ENCODE measurements around the gene OR4C46.
"Not testable (repeated sequence)": the region's sequence is repeated elsewhere in the genome, so short reads cannot be mapped to it uniquely, and the experiment has no call there.

The OR4C46 gene

DNA sequence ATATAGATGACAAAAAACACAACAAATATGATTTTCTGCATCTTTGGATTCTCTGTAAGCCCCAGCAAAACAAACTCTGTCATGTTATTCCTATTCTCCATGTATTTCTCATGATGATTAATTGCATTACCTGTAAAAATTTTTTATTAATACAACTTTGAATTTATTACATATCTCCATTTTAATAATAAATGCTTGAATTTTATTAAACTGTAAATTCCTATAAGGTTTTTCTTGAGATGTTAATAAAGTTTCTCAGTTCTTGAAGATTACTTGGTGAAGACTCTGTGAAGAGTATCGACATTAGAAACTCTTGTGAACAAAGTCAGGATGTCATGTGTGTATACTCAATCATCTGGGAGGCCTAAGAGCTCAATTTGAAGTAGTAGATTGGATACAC is at the start of gene OR4C46:
Gene OR4C46 (minus strand): TSS at position 101 of the 400 bp plus-strand sequence. CDS start 0 bp downstream, at position 101.
- no peak for DNase-seq

DNA sequence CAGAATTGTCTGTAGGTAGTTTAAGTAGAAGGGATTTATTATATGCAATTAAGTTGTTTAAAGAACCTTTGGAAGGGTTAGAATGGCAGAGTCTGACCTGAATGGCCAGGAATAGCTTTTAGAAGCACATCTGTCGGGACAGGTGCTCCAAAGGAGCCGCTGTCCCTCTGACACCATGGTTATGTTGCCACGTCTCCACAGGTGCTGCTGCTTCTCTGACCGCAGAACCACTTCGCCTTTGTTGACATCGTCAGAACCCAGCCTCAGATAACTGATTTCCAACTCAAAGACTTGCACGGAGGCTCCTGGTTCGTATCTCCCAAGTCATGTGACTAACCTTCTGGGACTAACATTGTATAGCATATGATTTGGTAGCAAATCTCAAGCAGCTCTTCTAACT is 41.8 kb upstream of the OR4C46 start:
- DNase-seq, result not testable (repeated sequence)

DNA sequence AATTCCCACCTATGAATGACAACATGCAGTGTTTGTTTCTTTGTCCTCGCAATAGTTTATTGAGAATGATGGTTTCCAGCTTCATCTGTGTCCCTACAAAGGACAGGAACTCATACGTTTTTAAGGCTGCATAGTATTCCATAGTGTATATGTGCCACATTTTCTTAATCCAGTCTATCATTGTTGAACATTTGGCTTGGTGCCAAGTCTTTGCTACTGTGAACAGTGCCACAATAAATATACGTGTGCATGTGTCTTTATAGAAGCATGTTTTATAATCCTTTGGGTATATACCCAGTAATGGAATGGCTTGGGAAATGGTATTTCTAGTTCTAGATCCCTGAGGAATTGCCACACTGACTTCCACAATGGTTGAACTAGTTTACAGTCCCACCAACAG is 42.4 kb downstream of the OR4C46 start:
- not testable (repeated sequence) for DNase-seq

GRCh38 chr11:54558919-54559318 is 44.9 kb downstream of the OR4C46 start:
- DNase-seq, result no peak

GRCh38 chr11:54558407-54558806 is 45.4 kb downstream of the OR4C46 start:
- DNase-seq, result no peak

All from DMS79 (cell line).